ENCODE data around the gene G0S2. TPM values are rescaled to one million over a fixed set of nuclear protein-coding genes. Genes with fewer than 3 reads are reported as not detected.

G0S2 gene
- total RNA-seq (under 1 TPM in 3 of 5 donors, not detected in 2; 0.32 to 0.60 (median 0.59) TPM), total RNA-seq (0 to 20.8 (median 0.30) reads per million in 29 experiments)
- 0.55 TPM for total RNA-seq (2013)

DNA sequence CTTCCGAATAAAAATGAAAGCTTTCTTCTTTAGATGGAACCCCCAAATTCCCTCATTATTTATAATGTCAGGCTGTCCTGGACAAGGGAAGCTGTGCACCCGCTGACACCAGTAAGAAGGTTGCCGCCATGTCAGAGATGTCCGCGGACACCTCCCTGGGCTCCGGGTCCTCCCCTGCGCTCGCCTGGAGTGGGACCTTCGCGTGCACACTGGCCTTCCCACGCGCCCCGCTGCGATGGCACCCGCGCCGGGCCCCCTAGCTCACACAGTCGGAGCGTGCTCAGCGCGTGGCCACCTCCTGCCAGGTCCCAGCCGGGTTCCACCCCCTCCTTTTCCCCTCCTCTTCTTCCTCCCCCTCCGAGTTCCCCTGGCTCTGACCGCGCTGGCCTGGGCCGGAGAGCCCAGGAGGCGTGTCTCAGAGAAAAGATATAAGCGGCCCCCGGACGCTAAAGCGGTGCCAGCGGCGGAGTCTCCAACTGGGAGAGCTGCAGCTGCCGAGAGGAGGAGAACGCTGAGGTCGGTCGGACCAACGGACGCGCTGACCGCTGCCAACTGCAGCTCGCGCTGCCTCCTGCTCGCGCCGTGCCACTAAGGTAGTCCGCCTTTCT, at the start of gene G0S2:
TSS of gene G0S2 (plus strand) at position 456 of the 608 bp plus-strand sequence. CDS start 273 bp downstream, outside the sequence.
- peak within 1 kb of the TSS; percentile 62 to 86 (median 76) for H3K4me3 Mint-ChIP-seq
- peak within 1 kb of the TSS in 1 of 2 donors; percentile 27 for H3K27ac Mint-ChIP-seq
- no peaks in the 10 kb centered on the region for H3K36me3 Mint-ChIP-seq
- H3K9me3 Mint-ChIP-seq = peaks cover 0 to 3% (median 0%) of the 10 kb centered on the region in 3 donors
- DNase-seq = peak in 9 of 35 experiments; percentile 8 to 43 (median 16)
- H3K36me3 ChIP-seq (ENCODE audit: control insufficient read depth in 2 of 2, extremely low read depth in 1 of 2, insufficient read depth in 1 of 2, low read length in 1 of 2) = no peaks in the 10 kb centered on the region
- peaks cover 40 to 51% (median 41%) of the 10 kb centered on the region in 3 donors for H3K4me1 Mint-ChIP-seq
- peak within 1 kb of the TSS; percentile 50 to 75 for H3K4me3 ChIP-seq (ENCODE audit: control insufficient read depth in 1 of 2, extremely low read depth in 1 of 2, low read length in 1 of 2)
- no peak within 1 kb of the TSS for H3K27ac ChIP-seq (ENCODE audit: low read length)
- H3K4me1 ChIP-seq (ENCODE audit: control insufficient read depth in 1 of 2, extremely low read depth in 1 of 2, insufficient read depth in 2 of 2, low read length in 2 of 2) = peaks cover 2 to 27% of the 10 kb centered on the region in 2 experiments
- ChIA-PET POLR2A (interaction anchor here in 1 of 2 donors (0.5 kb wide), 1 partner anchor 34 kb away, joined by 6 read pairs; no protein-coding TSS in a partner anchor), CTCF (no interaction called here)
- H3K27me3 ChIP-seq (replicated peaks in 1 of 2; ENCODE audit: control insufficient read depth in 2 of 2, extremely low read depth in 1 of 2, insufficient read depth in 2 of 2, low read length in 1 of 2) = peaks cover 3 to 17% of the 10 kb centered on the region in 2 experiments
- H3K9me3 ChIP-seq = no peaks in the 10 kb centered on the region
- H3K27me3 Mint-ChIP-seq = peaks cover 37 to 38% of the 10 kb centered on the region in 2 donors
- 9% methylated on average over 41 of the region's 47 CpGs for WGBS (ENCODE audit: insufficient coverage)
- ATAC-seq (replicated peaks in 1 of 4) = peak; percentile 43 to 72 (median 54)

DNA sequence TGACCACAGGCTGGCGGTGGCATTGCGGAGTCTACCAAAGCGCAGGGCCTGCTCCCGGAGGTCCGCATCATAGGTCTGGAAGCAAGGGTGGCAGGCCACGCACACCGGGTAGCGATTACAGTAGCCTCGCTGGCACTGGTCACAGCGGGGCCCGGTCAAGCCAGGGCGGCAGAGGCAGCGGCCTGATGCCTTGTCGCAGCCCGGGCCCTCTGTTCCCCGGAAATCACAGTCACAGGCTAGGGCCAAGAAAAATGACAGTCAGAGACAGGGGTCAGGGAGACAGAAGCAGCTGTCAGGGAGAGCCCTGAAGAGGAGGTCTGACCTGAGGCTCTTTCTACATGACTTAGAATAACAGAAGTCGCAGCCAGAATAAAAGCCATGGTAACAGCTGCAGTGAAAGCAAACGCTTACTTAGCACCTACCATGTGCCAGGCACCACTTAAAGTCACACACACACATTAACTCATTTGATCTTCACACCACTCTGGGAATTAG, 49.4 kb upstream of the G0S2 start:
- no peaks in the 10 kb centered on the region for H3K36me3 ChIP-seq (ENCODE audit: control insufficient read depth in 2 of 2, extremely low read depth in 1 of 2, insufficient read depth in 1 of 2, low read length in 1 of 2)
- Mint-ChIP-seq H3K27me3 (peaks cover 0 to 2% of the 10 kb centered on the region in 2 donors), H3K4me3 (no peak overlapping the region), H3K36me3 (no peaks in the 10 kb centered on the region), H3K9me3 (no peaks in the 10 kb centered on the region), H3K4me1 (peaks cover 2 to 7% (median 3%) of the 10 kb centered on the region in 3 donors), H3K27ac (no peak overlapping the region)
- H3K4me1 ChIP-seq (ENCODE audit: control insufficient read depth in 1 of 2, extremely low read depth in 1 of 2, insufficient read depth in 2 of 2, low read length in 2 of 2) = peaks cover 0 to 9% of the 10 kb centered on the region in 2 experiments
- no peaks in the 10 kb centered on the region for H3K9me3 ChIP-seq
- H3K27me3 ChIP-seq (replicated peaks in 1 of 2; ENCODE audit: control insufficient read depth in 2 of 2, extremely low read depth in 1 of 2, insufficient read depth in 2 of 2, low read length in 1 of 2) = peaks cover 0 to 11% of the 10 kb centered on the region in 2 experiments
- no peak overlapping the region for H3K27ac ChIP-seq (ENCODE audit: low read length)
- no peak for ATAC-seq (replicated peaks in 1 of 4)
- CTCF ChIA-PET = interaction anchor here in 1 of 2 donors (1.7 kb wide), 1 partner anchor 56 kb away, joined by 4 read pairs; no protein-coding TSS in a partner anchor
- no peak overlapping the region for H3K4me3 ChIP-seq (ENCODE audit: control insufficient read depth in 1 of 2, extremely low read depth in 1 of 2, low read length in 1 of 2)
- no peak for DNase-seq
- 97% methylated on average over 17 of the region's 18 CpGs for WGBS (ENCODE audit: insufficient coverage)
- POLR2A ChIA-PET = no interaction called here

DNA sequence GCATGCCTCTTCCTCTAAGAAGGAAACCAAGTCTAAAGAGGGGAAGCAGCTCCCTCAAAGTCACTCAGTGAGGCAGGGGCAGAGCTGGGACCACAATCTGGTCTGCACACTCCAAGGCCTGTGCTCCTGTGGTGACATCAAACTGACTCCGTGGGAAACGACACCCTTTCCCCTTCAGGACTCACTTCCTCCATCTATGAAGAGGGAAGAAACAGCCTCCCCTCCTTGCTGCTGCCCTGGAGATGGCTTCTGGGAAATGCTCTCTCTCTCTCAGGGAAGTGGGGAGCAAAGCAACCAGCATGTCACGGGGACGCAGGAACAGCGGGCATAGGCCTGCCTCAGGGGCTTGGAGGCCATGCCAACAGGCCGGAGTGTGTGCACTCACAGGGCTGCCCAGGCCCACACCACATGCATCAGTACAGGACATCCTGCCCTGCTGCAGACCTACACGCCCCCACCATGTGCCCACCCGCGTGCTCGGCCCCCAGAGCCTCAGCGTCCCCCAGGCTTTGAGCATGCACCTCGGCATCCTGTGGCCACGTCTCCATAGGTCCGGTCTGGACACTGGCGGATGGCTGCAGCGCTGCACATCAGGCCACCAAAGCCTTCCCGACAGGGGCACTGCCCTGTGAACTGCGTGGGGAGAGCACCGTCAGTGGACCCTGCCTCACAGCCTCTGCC, 48.7 kb upstream of the G0S2 start:
- Mint-ChIP-seq H3K27me3 (peaks cover 0 to 2% of the 10 kb centered on the region in 2 donors), H3K4me3 (no peak overlapping the region), H3K36me3 (no peaks in the 10 kb centered on the region), H3K4me1 (peaks cover 2 to 7% (median 3%) of the 10 kb centered on the region in 3 donors), H3K27ac (no peak overlapping the region), H3K9me3 (no peaks in the 10 kb centered on the region)
- CTCF ChIA-PET = interaction anchor here in 1 of 2 donors (1.7 kb wide), 1 partner anchor 57 kb away, joined by 4 read pairs; no protein-coding TSS in a partner anchor
- DNase-seq (no peak), ATAC-seq (replicated peaks in 1 of 4) (no peak)
- H3K4me3 ChIP-seq (ENCODE audit: control insufficient read depth in 1 of 2, extremely low read depth in 1 of 2, low read length in 1 of 2) = no peak overlapping the region
- peaks cover 0 to 9% of the 10 kb centered on the region in 2 experiments for H3K4me1 ChIP-seq (ENCODE audit: control insufficient read depth in 1 of 2, extremely low read depth in 1 of 2, insufficient read depth in 2 of 2, low read length in 2 of 2)
- 82% methylated on average over 17 of the region's 19 CpGs for WGBS (ENCODE audit: insufficient coverage)
- H3K9me3 ChIP-seq = no peaks in the 10 kb centered on the region
- H3K36me3 ChIP-seq (ENCODE audit: control insufficient read depth in 2 of 2, extremely low read depth in 1 of 2, insufficient read depth in 1 of 2, low read length in 1 of 2) = no peaks in the 10 kb centered on the region
- H3K27ac ChIP-seq (ENCODE audit: low read length) = no peak overlapping the region
- peaks cover 0 to 11% of the 10 kb centered on the region in 2 experiments for H3K27me3 ChIP-seq (replicated peaks in 1 of 2; ENCODE audit: control insufficient read depth in 2 of 2, extremely low read depth in 1 of 2, insufficient read depth in 2 of 2, low read length in 1 of 2)
- POLR2A ChIA-PET = no interaction called here

DNA sequence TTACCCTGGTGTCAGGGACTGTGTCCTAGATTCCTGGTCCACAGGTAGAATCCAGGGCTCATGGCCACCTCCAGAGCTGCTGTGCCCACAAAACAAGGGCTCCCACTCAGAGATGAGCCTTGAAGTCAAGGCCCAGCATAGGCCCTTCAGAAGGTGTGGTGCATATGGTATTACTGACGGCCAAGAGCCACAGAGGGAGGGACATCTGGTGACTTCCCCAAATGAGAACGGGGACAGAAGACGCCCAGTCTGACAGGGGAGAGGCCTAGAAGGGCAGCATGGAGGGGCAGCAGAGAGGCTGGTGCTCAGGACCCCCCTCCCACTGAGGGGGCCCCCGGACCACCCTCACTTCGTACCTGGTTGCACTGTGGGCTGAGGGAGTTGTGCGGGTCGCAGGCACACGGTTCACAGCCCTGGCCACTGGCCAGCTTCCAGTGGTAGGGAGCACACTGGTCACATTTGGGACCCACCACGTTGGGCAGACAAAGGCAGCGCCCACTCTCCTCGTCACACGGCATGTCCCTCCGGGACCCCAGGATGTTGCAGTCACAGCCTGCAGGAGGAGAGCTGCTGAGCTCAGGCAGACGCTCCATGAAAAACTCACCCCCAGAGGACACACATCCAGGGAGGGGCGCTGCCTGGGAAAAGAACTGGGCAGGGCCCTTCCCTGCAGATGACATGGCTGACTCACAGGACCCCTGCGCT, 48.0 kb upstream of the G0S2 start:
- no peak for DNase-seq

GRCh38 chr1:209627732-209628196, 47.4 kb upstream of the G0S2 start:
- peaks cover 0 to 2% of the 10 kb centered on the region in 2 donors for H3K27me3 Mint-ChIP-seq
- no peak overlapping the region for H3K4me3 Mint-ChIP-seq
- POLR2A ChIA-PET = no interaction called here
- peaks cover 2 to 7% (median 3%) of the 10 kb centered on the region in 3 donors for H3K4me1 Mint-ChIP-seq
- no peaks in the 10 kb centered on the region for H3K9me3 Mint-ChIP-seq
- H3K27me3 ChIP-seq (replicated peaks in 1 of 2; ENCODE audit: control insufficient read depth in 2 of 2, extremely low read depth in 1 of 2, insufficient read depth in 2 of 2, low read length in 1 of 2) = peaks cover 0 to 11% of the 10 kb centered on the region in 2 experiments
- no peaks in the 10 kb centered on the region for H3K9me3 ChIP-seq
- no peak overlapping the region for H3K4me3 ChIP-seq (ENCODE audit: control insufficient read depth in 1 of 2, extremely low read depth in 1 of 2, low read length in 1 of 2)
- H3K4me1 ChIP-seq (ENCODE audit: control insufficient read depth in 1 of 2, extremely low read depth in 1 of 2, insufficient read depth in 2 of 2, low read length in 2 of 2) = peaks cover 0 to 9% of the 10 kb centered on the region in 2 experiments
- peak; percentile 15 to 80 (median 57) for DNase-seq
- WGBS (ENCODE audit: insufficient coverage) = 39% methylated on average over 14 of the region's 16 CpGs
- H3K36me3 ChIP-seq (ENCODE audit: control insufficient read depth in 2 of 2, extremely low read depth in 1 of 2, insufficient read depth in 1 of 2, low read length in 1 of 2) = no peaks in the 10 kb centered on the region
- ATAC-seq (replicated peaks in 1 of 4) = peak; percentile 69 to 84 (median 80)
- CTCF ChIA-PET = interaction anchor here (0.8 to 1.0 kb wide), 2 partner anchors 9 to 58 kb away, joined by 4 read pairs; no protein-coding TSS in a partner anchor
- H3K36me3 Mint-ChIP-seq = no peaks in the 10 kb centered on the region
- no peak overlapping the region for H3K27ac ChIP-seq (ENCODE audit: low read length)
- H3K27ac Mint-ChIP-seq = no peak overlapping the region

More for the DNA sequence above, 48.0 kb upstream of the G0S2 start:
- Histone ChIP-seq H3K36me3 (ENCODE audit: control insufficient read depth in 2 of 2, extremely low read depth in 1 of 2, insufficient read depth in 1 of 2, low read length in 1 of 2) (no peaks in the 10 kb centered on the region), H3K4me3 (ENCODE audit: control insufficient read depth in 1 of 2, extremely low read depth in 1 of 2, low read length in 1 of 2) (no peak overlapping the region), H3K27ac (ENCODE audit: low read length) (no peak overlapping the region), H3K9me3 (no peaks in the 10 kb centered on the region), H3K27me3 (replicated peaks in 1 of 2; ENCODE audit: control insufficient read depth in 2 of 2, extremely low read depth in 1 of 2, insufficient read depth in 2 of 2, low read length in 1 of 2) (peaks cover 0 to 11% of the 10 kb centered on the region in 2 experiments), H3K4me1 (ENCODE audit: control insufficient read depth in 1 of 2, extremely low read depth in 1 of 2, insufficient read depth in 2 of 2, low read length in 2 of 2) (peaks cover 0 to 9% of the 10 kb centered on the region in 2 experiments)
- WGBS (ENCODE audit: insufficient coverage) = 68% methylated on average over 13 of the region's 16 CpGs
- CTCF ChIA-PET = interaction anchor here (0.8 to 1.0 kb wide), 2 partner anchors 8 to 58 kb away, joined by 4 read pairs; no protein-coding TSS in a partner anchor
- no peaks in the 10 kb centered on the region for H3K9me3 Mint-ChIP-seq
- POLR2A ChIA-PET = no interaction called here
- no peaks in the 10 kb centered on the region for H3K36me3 Mint-ChIP-seq
- peaks cover 2 to 7% (median 3%) of the 10 kb centered on the region in 3 donors for H3K4me1 Mint-ChIP-seq
- H3K27ac Mint-ChIP-seq = no peak overlapping the region
- ATAC-seq (replicated peaks in 1 of 4) = peak in 1 of 4 experiments; percentile 5
- peak overlapping the region in 1 of 3 donors; percentile 13 for H3K4me3 Mint-ChIP-seq
- H3K27me3 Mint-ChIP-seq = peaks cover 0 to 2% of the 10 kb centered on the region in 2 donors

Measured in T-cell (primary cell).